ENCODE measurements around the gene CFAP100.

DNA sequence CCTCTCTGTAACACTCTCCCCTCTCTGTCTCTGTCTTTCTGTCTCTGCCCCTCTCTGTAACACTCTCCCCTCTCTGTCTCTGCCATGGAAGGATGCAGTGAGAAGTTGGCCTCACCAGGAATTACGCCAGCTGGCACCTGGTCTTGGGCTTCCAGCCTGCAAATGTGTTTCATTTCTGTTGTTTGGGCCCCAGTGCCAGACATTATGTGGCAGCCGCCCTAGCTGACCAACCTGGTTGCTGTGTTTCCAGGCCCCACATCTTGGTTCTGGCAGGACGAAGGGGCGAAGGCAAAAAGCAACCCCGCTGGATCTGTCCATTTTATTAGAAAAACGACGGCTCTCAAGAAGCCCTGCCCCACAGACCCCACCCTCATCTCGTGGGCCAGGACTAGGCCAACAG, 86.2 kb downstream of the CFAP100 start:
- TF ChIP-seq, protein P1, sequence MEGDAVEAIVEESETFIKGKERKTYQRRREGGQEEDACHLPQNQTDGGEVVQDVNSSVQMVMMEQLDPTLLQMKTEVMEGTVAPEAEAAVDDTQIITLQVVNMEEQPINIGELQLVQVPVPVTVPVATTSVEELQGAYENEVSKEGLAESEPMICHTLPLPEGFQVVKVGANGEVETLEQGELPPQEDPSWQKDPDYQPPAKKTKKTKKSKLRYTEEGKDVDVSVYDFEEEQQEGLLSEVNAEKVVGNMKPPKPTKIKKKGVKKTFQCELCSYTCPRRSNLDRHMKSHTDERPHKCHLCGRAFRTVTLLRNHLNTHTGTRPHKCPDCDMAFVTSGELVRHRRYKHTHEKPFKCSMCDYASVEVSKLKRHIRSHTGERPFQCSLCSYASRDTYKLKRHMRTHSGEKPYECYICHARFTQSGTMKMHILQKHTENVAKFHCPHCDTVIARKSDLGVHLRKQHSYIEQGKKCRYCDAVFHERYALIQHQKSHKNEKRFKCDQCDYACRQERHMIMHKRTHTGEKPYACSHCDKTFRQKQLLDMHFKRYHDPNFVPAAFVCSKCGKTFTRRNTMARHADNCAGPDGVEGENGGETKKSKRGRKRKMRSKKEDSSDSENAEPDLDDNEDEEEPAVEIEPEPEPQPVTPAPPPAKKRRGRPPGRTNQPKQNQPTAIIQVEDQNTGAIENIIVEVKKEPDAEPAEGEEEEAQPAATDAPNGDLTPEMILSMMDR (IDR thresholded peaks at IDR 0.05; ENCODE audit: poor library complexity): no peak
- no peak for TF ChIP-seq EZH2 (IDR thresholded peaks at IDR 0.05; ENCODE audit: borderline replicate concordance)
- no peak for TF ChIP-seq EZH2phosphoT487 (IDR thresholded peaks at IDR 0.05; ENCODE audit: low read depth, severe bottlenecking, unreplicated experiment)

All from hepatocyte (in vitro differentiated cells).